GM18511 (cell line): ENCODE results near the gene EFNB1.

Experiments
- ATAC-seq: cut with Tn5 transposase; IDR thresholded peaks from one replicate; pipeline ENCODE4 v1.9.1; 2021; ENCODE audit warnings: mild to moderate bottlenecking, moderate library complexity; ENCODE audit not compliant: unreplicated experiment

Gene EFNB1

GRCh38 chrX:68842781-68843581 is 14.2 kb downstream of the EFNB1 start:
- ATAC-seq, result no peak

DNA sequence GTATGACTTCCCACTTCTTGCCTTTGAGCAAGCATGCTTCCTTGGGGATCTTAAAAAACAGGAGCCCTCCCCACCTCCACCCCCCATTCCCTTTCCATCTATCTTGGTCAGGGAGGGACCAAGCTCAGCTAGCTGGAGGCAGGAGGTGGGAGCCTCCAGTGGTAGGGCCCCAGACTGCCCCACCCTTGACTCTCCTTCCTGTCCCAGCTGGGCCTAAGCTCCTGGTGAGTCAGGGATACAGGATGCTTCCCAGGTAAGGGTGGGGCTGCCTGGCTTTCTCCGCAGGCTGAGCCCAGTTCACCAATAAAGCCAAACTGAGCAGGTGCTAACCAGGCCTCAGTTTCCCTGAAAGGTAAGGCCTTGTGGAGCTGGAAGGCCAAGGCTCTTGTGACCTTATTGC is 15.2 kb downstream of the EFNB1 start:
- no peak for ATAC-seq

DNA sequence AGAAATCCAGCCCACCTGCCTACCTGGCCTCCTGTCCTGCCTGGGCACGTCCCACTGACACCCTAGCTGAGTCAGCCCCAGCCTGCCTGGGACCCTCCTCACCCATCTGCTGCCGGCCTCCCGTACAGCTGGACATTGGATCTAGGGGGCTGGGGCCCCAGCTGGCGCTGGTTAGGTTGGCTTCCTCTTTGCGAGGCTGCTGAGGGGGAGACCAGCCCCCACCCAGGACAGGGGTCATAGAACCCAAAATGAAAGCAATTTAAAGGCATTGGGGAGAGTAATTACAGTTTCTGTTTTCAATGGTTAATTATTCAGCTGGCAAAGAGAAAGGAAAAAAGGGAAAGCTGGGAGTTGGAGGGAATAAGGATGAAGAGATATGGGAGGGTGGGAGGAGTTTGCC is 15.8 kb downstream of the EFNB1 start:
- no peak for ATAC-seq

- no peak for ATAC-seq
Observed at GRCh38 chrX:68846536-68846935, 17.7 kb downstream of the EFNB1 start.

- no peak for ATAC-seq
Observed at GRCh38 chrX:68847172-68847571, 18.4 kb downstream of the EFNB1 start.

- ATAC-seq, result no peak
Observed at GRCh38 chrX:68848189-68848940, 19.5 kb downstream of the EFNB1 start.

GRCh38 chrX:68851082-68851481 is 22.3 kb downstream of the EFNB1 start:
- no peak for ATAC-seq

DNA sequence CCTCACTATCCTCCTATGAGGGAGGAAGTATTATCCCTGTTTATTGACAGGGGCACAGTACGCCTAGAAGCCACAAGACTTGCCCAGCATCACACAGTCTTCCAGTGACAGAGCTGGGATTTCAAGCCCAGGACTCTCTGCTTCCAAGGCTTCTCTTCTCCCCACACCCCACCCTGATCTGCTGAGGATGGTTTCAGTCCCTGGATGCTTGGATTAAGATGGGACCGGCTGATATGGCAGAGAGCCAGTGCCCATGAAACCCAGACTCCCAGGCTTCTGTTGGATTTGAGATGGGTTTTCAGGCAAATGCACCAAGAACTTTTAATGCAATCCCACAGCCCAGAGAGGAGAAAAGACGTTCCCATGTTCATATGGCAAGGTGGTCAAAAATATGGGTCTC is 23.2 kb downstream of the EFNB1 start:
- ATAC-seq, result no peak

- ATAC-seq, result no peak
Observed at GRCh38 chrX:68853665-68854251, 24.9 kb downstream of the EFNB1 start.

DNA sequence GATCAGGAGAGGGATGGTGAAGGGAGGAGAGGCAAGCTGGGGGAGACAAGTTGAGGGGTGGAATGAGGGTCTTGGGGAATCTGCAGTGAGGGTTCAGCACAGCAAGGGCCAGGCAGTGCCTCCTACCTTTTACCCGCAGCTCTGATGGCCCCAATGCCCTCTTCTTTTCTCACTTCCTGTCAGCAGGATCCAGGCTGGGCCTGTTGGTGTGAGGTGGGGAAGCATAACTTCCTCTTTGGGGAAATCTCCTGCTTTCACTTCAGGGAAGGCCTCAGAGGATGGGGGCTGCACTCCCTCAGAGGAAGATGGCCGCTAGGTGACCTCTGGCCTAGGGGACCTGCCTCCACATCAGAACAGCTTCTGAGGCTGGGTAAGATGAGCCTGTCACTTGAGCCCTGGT is 36.5 kb downstream of the EFNB1 start:
- no peak for ATAC-seq

- ATAC-seq, result no peak
Observed at GRCh38 chrX:68865926-68866325, 37.1 kb downstream of the EFNB1 start.

- no peak for ATAC-seq
Observed at GRCh38 chrX:68867458-68868112, 38.8 kb downstream of the EFNB1 start.

- no peak for ATAC-seq
Observed at GRCh38 chrX:68868316-68868715, 39.5 kb downstream of the EFNB1 start.

- ATAC-seq, result no peak
Observed at GRCh38 chrX:68868902-68869800, 40.3 kb downstream of the EFNB1 start.

DNA sequence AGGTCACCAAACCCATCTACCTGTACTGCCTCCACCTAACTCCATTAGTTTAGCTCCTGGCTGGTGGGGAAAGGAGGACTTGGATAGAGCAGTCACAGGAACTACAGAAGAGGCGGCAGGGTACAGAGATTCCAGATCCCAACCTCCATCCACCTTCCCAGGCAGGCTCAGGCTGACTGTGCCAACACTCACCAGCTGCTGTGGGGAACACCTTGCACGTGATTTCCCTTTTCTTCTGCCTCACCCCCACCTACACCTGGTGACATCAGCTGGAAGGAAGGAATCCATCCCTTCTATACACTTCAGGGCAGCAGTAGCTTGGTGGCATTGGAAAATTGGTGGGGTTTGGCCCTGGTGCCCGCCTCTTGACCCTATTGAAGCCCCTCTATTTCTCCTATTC is 41.5 kb downstream of the EFNB1 start:
- ATAC-seq, result no peak

DNA sequence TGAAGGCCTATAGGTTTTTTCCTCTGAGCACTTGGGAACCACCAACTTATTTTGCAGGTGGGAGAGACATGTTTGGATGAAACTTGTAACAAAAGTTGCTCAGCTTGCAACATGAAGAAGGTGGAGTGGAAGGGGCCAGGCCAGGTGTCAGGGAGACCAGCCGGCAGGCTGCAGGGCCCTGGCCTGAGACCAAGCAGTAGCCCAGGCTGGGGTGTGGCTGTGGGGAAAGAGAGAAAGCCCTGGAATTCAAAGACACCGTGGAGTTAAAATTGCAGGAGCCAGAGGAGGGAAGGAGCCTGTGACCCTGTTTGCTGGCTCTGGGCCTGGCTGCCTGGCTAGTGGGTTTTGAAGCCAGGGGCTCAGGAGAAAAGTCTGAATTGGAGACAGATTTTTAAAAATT is 43.4 kb downstream of the EFNB1 start:
- ATAC-seq, result no peak

DNA sequence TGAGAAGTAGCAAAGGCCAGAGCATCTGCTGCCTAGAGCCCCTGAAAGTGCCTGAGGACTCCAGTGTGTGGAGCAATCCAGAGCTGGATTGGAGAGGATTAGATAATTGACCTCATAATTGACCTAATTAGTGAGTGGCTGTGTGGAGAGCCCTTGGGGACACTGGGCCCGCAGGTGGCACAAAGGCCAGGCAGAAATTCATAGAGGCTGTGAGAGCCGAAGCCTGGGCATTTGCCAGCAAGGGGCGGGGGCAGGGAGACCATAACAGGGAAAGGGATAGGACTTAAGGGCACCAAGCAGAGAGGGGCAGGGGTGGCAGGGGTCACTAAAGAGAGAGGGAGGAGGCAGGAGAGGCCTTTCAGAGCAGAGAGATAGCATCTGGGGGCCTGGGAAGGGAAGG is 45.3 kb downstream of the EFNB1 start:
- ATAC-seq, result no peak

GRCh38 chrX:68876731-68877130 is 47.9 kb downstream of the EFNB1 start:
- ATAC-seq, result no peak

- ATAC-seq, result no peak
Observed at GRCh38 chrX:68877606-68878005, 48.8 kb downstream of the EFNB1 start.

DNA sequence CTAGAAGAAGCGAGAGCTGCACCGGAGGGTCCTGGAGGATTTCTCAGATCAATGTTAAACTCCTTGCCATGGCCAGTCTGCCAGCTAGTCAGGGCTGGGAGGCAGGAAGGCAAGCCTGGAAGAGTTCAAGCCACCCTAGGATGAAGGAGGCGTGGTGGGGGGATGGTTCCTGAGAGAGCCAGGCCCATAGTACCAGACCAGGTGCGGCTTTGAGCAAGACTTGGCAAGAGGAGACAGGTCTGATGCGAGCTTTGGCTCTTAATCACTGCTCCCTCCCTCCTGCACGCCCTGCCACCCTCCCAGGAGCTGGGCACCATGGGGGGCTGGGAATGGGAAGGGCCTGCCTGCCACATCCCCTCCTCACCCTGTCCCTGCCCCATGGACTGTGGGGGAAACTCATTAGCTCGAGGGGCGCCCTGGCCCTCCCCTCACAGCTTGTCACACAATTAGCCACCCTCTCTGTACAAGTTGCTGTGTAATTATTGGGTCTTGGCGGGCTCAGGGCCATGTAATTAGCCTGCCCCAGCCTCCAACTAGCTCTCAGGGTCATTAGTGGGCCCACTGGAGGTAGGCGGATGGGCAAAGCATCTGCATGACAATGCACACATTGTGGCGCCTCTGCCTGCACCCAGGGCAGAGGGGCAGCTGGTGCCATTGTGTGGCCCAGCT is 50.3 kb downstream of the EFNB1 start:
- ATAC-seq, result no peak
